HG03469 (cell line): ENCODE results near the gene NABP1.
A peak's percentile ranks its signal among the peaks of the same experiment; 100 is the strongest.

Experiments
- ATAC-seq: cut with Tn5 transposase; IDR thresholded peaks from one replicate; pipeline ENCODE4 v1.9.1; 2021; ENCODE audit warnings: mild to moderate bottlenecking, moderate library complexity, moderate number of reproducible peaks; ENCODE audit not compliant: unreplicated experiment

The NABP1 gene

GRCh38 chr2:191678437-191679100 is 633 bp downstream of the NABP1 start:
- ATAC-seq, result no peak

GRCh38 chr2:191679818-191680600 is 2.1 kb downstream of the NABP1 start:
- ATAC-seq, result peak; percentile 30

- no peak for ATAC-seq
Measured at GRCh38 chr2:191680639-191681038, 2.7 kb downstream of the NABP1 start.

- no peak for ATAC-seq
Measured at GRCh38 chr2:191682126-191682525, 4.2 kb downstream of the NABP1 start.

- ATAC-seq, result no peak
Measured at GRCh38 chr2:191686066-191686465, 8.1 kb downstream of the NABP1 start.

- no peak for ATAC-seq
Measured at GRCh38 chr2:191686729-191687128, 8.8 kb downstream of the NABP1 start.

GRCh38 chr2:191687867-191688266 is 9.9 kb downstream of the NABP1 start:
- ATAC-seq, result no peak

GRCh38 chr2:191688934-191689695 is 11.2 kb downstream of the NABP1 start:
- ATAC-seq, result no peak

GRCh38 chr2:191690327-191690726 is 12.4 kb downstream of the NABP1 start:
- ATAC-seq, result no peak

- ATAC-seq, result peak; percentile 67
Measured at GRCh38 chr2:191691016-191691735, 13.2 kb downstream of the NABP1 start.

GRCh38 chr2:191691898-191692297 is 14.0 kb downstream of the NABP1 start:
- no peak for ATAC-seq

GRCh38 chr2:191692502-191693115 is 14.7 kb downstream of the NABP1 start:
- no peak for ATAC-seq

GRCh38 chr2:191693166-191693565 is 15.2 kb downstream of the NABP1 start:
- no peak for ATAC-seq

GRCh38 chr2:191693778-191694177 is 15.8 kb downstream of the NABP1 start:
- ATAC-seq, result no peak

- no peak for ATAC-seq
Measured at GRCh38 chr2:191696001-191696400, 18.1 kb downstream of the NABP1 start.

GRCh38 chr2:191696966-191697365 is 19.0 kb downstream of the NABP1 start:
- no peak for ATAC-seq

- ATAC-seq, result no peak
Measured at GRCh38 chr2:191697870-191698269, 19.9 kb downstream of the NABP1 start.

GRCh38 chr2:191699341-191699945 is 21.5 kb downstream of the NABP1 start:
- ATAC-seq, result no peak

GRCh38 chr2:191701029-191701428 is 23.1 kb downstream of the NABP1 start:
- no peak for ATAC-seq

GRCh38 chr2:191701696-191702095 is 23.8 kb downstream of the NABP1 start:
- no peak for ATAC-seq
